Activated CD4-positive, alpha-beta T cell treated with anti-CD3 and anti-CD28 coated beads for 36 hours (primary cell): ENCODE data around the gene GABPB1. TPM values are rescaled to one million over a fixed set of nuclear protein-coding genes. Genes with fewer than 3 reads are reported as not detected.
A peak's percentile ranks its signal among the peaks of the same experiment; 100 is the strongest.

Experiments used
- ATAC-seq: fragments of 200-7000 bp; cut with Tn5 transposase; one replicate; pipeline ENCODE4 v1.10.0; 2021; ENCODE audit warnings: mild to moderate bottlenecking, moderate library complexity
- CTCF ChIA-PET: fragments of 350-600 bp; sonication (Branson Sonifier 250); formaldehyde crosslinking; loops from one replicate; lab custom pipeline; 2021; ENCODE audit warnings: antibody characterized with exemption; lab: Charles Lee
- POLR2A ChIA-PET: fragments of 350-600 bp; sonication (Branson Sonifier 250); formaldehyde crosslinking; loops from one replicate; lab custom pipeline; 2021; ENCODE audit warnings: antibody characterized with exemption, inconsistent platforms; lab: Charles Lee
- DNase-seq: peaks from one replicate; pipeline ENCODE4 v3.0.0-alpha.2; 2020
- H3K27ac Mint-ChIP-seq: one replicate; pipeline ENCODE4 v1.8.0; 2021; ENCODE audit warnings: mixed read lengths
- H3K27me3 Mint-ChIP-seq: one replicate; pipeline ENCODE4 v1.8.0; 2021; ENCODE audit warnings: mixed read lengths
- H3K36me3 Mint-ChIP-seq: one replicate; pipeline ENCODE4 v1.8.0; 2021; ENCODE audit warnings: low read depth, mixed read lengths
- H3K4me1 Mint-ChIP-seq: one replicate; pipeline ENCODE4 v1.8.0; 2021; ENCODE audit warnings: mixed read lengths
- H3K4me3 Mint-ChIP-seq: one replicate; pipeline ENCODE4 v1.8.0; 2021; ENCODE audit warnings: mild to moderate bottlenecking, moderate library complexity, mixed read lengths
- H3K9me3 Mint-ChIP-seq: one replicate; pipeline ENCODE4 v1.8.0; 2021; ENCODE audit warnings: low read depth, mixed read lengths
- intact Hi-C, 2 experiments: fragments of 100-400 bp; cut with DNase I in 1 of 2; cut with micrococcal nuclease in 1 of 2; formaldehyde crosslinking; loops; one replicate each; pipeline versions ENCODE4 v1.14.2 to v1.15.1; 2022 to 2024; cut with DNase I, micrococcal nuclease
- total RNA-seq, 2 experiments: library from RNA; stranded (reverse); gene quantifications; one replicate each; pipeline ENCODE4 v1.2.3, GENCODE V29; 2021

GABPB1 gene
- total RNA-seq, 2 experiments from 2014 or later: 46.3 to 53.4 TPM

DNA sequence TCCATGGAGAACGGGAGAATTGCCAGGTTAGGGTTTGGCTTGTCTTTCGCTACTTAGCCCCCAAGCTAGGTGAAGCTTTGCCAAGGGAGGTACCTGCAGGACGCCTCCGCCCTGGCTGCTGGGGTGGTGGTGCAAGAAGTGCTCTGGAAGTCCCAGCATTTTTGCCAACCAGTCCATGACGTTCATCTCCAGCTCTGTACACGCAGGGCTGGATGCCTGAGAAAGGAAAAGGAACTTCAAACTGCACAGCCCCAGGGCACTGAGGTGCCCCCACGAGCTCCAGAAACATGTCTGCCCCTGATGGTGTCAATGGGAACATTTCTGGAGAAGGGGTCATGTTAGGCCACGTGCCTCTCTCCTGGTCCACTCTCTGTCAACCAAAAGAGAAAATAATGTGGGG is 97.7 kb downstream of the GABPB1 start:
- Mint-ChIP-seq H3K4me3 (no peak overlapping the region), H3K27me3 (no peaks in the 10 kb centered on the region), H3K4me1 (peaks cover 48% of the 10 kb centered on the region), H3K27ac (peak overlapping the region; percentile 59), H3K36me3 (no peaks in the 10 kb centered on the region), H3K9me3 (no peaks in the 10 kb centered on the region)
- DNase-seq: no peak
- intact Hi-C loops: no loop called here
- ChIA-PET POLR2A (no interaction called here), CTCF (interaction anchor here (0.5 to 1.7 kb wide), 4 partner anchors 21 to 620 kb away, joined by 4 to 6 read pairs (median 5); no protein-coding TSS in a partner anchor)
- no peak for ATAC-seq

DNA sequence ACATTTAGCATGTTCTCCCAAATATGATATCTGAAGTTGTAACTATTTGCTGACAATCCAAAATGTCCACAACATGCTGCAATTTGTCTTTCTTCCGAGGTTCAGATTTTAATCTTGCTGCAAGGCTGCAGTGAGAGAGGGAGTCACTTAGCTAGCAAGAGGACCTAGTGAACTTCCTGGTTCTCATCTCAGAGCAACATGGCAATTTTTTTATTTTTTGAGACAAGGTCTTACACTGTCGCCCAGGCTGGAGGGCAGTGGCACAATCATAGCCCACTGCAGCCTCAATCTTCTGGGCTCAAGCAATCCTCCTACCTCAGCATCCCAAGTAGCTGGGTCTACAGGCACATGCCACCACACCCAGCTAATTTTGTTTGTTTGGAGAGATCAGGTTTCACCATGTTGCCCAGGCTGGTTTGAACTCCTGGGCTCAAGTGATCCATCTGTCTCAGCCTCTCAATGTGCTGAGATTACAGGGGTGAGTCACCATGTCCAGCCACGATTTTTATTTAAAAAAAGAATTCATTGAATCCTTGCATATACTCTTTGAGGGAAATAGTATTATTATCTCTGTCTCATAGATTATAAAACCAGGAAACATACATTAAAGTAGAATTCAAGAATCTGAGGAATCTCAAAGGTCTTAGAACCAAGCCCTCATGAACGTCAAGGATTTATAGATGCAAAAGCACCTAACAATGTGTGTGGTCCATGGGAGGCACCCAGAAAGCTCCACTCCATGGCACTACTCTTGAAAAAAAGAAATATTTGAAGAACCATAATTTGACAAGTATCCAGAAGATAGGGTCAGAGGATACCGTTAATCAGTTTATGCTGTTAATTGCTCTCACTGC is 98.6 kb downstream of the GABPB1 start:
- Mint-ChIP-seq H3K27me3 (no peaks in the 10 kb centered on the region), H3K4me1 (peaks cover 39% of the 10 kb centered on the region), H3K36me3 (no peaks in the 10 kb centered on the region), H3K27ac (no peak overlapping the region), H3K9me3 (no peaks in the 10 kb centered on the region), H3K4me3 (no peak overlapping the region)
- ChIA-PET CTCF (interaction anchor here (1.1 kb wide), 1 partner anchor 10 kb away, joined by 3 read pairs; no protein-coding TSS in a partner anchor), POLR2A (no interaction called here)
- DNase-seq (no peak), ATAC-seq (no peak)
- intact Hi-C loops: no loop called here

DNA sequence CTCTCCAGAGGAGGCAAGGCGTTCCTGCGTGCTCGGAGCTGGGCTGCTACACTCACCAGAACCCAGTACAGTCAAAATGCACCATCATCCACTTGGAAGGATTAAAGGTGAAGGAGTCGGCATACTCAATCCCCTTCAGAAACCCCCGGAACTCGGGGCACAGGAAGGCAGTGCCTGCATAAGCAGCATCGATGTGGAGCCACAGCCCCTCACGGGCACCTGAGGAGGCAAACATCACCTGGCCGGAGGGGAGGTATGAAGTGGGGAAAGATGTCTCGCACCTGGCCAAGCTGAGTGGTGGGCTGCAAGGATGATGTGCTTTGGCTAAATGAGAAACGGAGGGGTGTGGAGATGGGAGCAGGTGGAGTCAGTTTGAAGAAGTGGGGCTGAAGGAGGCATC is 102.4 kb downstream of the GABPB1 start:
- intact Hi-C loops: no loop called here
- H3K4me3 Mint-ChIP-seq: no peak overlapping the region
- no peak for DNase-seq
- POLR2A ChIA-PET: no interaction called here
- no peak overlapping the region for H3K27ac Mint-ChIP-seq
- peaks cover 29% of the 10 kb centered on the region for H3K4me1 Mint-ChIP-seq
- peaks cover 2% of the 10 kb centered on the region for H3K36me3 Mint-ChIP-seq
- CTCF ChIA-PET: no interaction called here
- H3K27me3 Mint-ChIP-seq: no peaks in the 10 kb centered on the region
- H3K9me3 Mint-ChIP-seq: no peaks in the 10 kb centered on the region
- no peak for ATAC-seq

DNA sequence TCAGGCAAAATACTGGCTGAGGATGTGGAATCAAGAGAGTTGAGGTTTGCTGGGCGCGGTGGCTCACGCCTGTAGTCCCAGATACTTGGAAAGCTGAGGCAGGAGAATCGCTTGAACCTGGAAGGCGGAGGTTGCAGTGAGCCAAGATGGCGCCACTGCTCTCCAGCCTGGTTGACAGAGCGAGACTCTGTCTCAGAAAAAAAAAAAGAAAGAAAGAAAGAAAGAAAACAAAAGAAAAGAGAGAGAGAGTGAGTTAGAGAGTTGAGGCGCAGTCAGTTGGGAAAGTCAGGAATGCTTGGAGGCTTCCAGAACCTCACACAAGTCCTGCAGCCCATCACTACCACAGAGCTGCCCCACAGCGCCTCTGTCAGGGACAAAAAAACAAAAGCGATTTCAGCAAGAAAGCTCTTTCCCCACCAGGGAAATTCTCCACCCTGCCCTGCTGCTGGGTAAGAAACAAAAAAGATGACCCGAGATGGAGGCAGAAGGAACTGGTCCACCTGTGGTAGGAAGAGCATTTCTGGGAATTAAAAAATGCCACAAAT is 103.3 kb downstream of the GABPB1 start:
- intact Hi-C loops: no loop called here
- Mint-ChIP-seq H3K36me3 (peaks cover 2% of the 10 kb centered on the region), H3K27me3 (no peaks in the 10 kb centered on the region), H3K27ac (no peak overlapping the region), H3K4me3 (no peak overlapping the region), H3K9me3 (no peaks in the 10 kb centered on the region), H3K4me1 (peaks cover 30% of the 10 kb centered on the region)
- DNase-seq (no peak), ATAC-seq (no peak)
- POLR2A ChIA-PET: no interaction called here
- CTCF ChIA-PET: no interaction called here

DNA sequence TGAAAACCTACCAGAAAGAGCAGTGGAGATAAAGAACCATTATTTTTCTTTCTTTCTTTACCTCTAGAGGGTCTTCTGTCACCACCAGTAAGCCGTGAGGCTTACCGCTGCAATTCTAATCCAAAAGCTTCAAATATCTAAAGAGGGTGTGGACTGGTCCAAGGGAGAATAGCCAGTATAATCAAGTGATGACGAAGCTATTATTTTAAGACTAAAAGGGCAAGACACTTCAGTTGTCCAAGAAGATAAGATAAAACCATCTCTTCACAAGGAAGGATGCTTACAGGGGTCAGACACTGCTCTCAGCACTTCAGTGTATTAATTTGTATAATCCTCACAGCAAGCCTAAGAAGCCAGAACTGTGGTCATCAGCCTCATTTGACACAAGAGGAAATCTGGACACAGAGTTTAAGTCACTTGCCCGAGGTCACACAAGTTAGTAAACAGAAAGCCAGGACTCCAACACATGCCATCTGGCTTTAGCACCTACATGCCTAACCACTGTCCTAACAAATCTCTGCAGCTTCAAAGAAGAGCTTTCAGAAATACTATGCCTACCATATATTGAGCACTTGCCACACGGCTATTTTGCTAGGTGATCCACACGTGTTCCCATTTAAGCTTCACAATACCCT is 104.1 kb downstream of the GABPB1 start:
- ChIA-PET POLR2A (interaction anchor here (4.1 kb wide), 1 partner anchor 11 kb away, joined by 34 read pairs; no protein-coding TSS in a partner anchor), CTCF (interaction anchor here (0.7 to 0.9 kb wide), 2 partner anchors 12 to 65 kb away, joined by 3 to 4 read pairs; no protein-coding TSS in a partner anchor)
- H3K27me3 Mint-ChIP-seq: no peaks in the 10 kb centered on the region
- no peak for DNase-seq
- no peaks in the 10 kb centered on the region for H3K9me3 Mint-ChIP-seq
- H3K4me3 Mint-ChIP-seq: no peak overlapping the region
- ATAC-seq: no peak
- intact Hi-C loops: no loop called here
- peaks cover 33% of the 10 kb centered on the region for H3K4me1 Mint-ChIP-seq
- peaks cover 2% of the 10 kb centered on the region for H3K36me3 Mint-ChIP-seq
- no peak overlapping the region for H3K27ac Mint-ChIP-seq

DNA sequence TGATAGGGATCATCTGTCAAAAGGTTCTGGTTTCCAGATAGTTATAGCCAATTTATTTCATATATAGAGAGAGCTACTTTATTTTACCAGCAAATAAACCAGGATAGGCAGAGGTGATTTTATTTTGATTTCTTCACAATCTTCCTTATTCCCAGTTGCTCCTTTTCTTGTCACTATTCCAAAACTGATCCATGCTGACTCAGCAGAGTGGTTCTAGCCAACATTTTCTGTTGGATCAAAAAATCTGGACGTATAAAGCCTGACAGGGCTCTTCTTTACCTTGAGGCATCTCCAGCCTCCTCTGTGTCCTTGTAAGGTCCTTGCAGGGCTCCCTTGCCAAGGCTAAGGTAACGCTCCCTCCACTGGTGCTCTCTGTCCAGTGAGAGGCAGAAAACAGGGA is 105.3 kb downstream of the GABPB1 start:
- Mint-ChIP-seq H3K4me1 (peaks cover 33% of the 10 kb centered on the region), H3K27me3 (no peaks in the 10 kb centered on the region), H3K27ac (peak overlapping the region; percentile 96), H3K9me3 (no peaks in the 10 kb centered on the region), H3K36me3 (peaks cover 2% of the 10 kb centered on the region), H3K4me3 (no peak overlapping the region)
- ATAC-seq (no peak), DNase-seq (no peak)
- POLR2A ChIA-PET: interaction anchor here (4.1 kb wide), 1 partner anchor 12 kb away, joined by 34 read pairs; no protein-coding TSS in a partner anchor
- intact Hi-C loops: loop anchor here (1.0 to 10.0 kb wide), 6 partner anchors 11 to 635 kb away; partner anchors contain the start of genes DTWD1 (in 1 of the 2), FAM227B (in 1 of the 2) and SLC27A2 (in 1 of the 2)
- CTCF ChIA-PET: interaction anchor here (1.0 to 4.0 kb wide), 5 partner anchors 9 to 113 kb away, joined by 3 to 32 read pairs (median 4); partner anchors contain the start of gene SLC27A2

DNA sequence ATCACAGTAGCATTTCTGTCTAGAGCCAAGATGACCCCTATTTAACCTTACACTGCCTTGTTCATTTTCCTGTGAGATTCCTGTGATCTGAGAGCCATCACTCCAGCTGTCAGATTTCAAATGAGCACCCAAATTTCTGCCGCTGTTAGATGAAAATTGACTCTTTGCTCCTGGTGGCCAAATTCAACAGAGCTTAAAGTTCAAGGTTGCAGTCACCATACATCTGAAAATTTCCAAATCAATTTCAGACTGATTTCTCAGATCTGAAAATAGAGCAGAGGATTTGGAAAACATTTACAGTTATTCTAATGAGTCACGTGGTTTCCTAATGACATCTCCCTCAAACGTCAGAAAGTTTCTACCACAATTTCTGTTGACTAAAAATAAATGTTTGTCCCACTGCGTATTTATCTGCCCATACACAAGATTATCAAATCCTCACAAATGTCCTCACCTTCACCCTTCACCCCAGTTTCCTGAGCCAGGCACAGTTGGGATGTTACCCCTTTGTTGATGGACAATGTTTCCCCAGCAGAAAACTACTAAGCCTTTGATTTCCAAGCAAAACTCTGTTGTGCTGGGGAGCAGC is 105.9 kb downstream of the GABPB1 start:
- DNase-seq (no peak), ATAC-seq (peak; percentile 8)
- Mint-ChIP-seq H3K4me3 (peak overlapping the region; percentile 67), H3K9me3 (no peaks in the 10 kb centered on the region), H3K27me3 (no peaks in the 10 kb centered on the region), H3K27ac (peak overlapping the region; percentile 96), H3K4me1 (peaks cover 33% of the 10 kb centered on the region), H3K36me3 (peaks cover 2% of the 10 kb centered on the region)
- intact Hi-C loops: loop anchor here (1.0 to 10.0 kb wide), 7 partner anchors 11 to 636 kb away; partner anchors contain the start of genes DTWD1 (in 1 of the 2), FAM227B (in 1 of the 2) and SLC27A2 (in 1 of the 2)
- ChIA-PET POLR2A (interaction anchor here (0.9 to 4.1 kb wide), 6 partner anchors 10 to 114 kb away, joined by 3 to 34 read pairs (median 4); no protein-coding TSS in a partner anchor), CTCF (interaction anchor here (1.0 to 4.0 kb wide), 6 partner anchors 8 to 112 kb away, joined by 3 to 32 read pairs (median 6); partner anchors contain the start of gene SLC27A2)

DNA sequence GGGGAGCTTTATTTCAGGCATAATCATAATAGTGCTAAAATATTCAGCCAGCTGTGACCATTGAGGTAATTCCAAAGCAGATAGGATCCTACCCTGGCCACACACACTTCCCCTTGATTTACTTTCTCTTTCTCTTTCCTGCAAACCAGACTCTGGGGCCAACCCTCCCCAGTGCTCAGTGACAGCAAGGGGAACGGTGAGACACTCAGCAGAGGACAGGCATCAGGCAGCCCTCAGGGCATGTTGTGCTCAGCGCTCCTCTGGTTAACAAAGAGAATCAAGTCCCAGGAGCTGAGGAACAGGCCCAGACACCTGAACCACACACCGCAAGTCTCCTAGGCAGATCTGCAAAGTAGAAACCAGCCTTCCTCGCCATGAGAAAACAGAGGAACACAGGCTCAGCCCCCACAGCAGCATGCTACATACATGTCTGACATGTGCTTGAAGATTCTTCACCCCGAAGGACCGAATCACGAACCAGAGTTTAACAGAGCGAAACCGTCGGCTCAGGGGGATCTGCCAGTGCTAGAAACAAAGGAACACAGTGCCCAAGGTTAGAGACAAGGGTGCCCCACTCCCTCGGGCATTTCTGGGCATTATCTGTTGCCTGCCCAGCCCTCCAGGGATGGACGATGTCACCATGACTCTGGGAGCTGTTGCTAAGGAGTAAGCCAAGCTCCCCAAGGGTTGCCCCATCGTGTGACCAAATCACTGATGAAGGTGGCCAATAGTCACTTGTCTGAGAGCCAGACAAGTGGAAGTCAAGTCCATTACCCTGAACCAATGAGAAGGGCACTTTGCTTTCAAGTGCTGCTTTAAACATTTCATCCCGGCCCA is 107.0 kb downstream of the GABPB1 start:
- DNase-seq (peak; percentile 83), ATAC-seq (peak; percentile 99)
- H3K36me3 Mint-ChIP-seq: peaks cover 2% of the 10 kb centered on the region
- intact Hi-C loops: loop anchor here in 1 of 2 experiments (1.0 to 10.0 kb wide), 5 partner anchors 27 to 637 kb away; partner anchors contain the start of genes DTWD1, FAM227B and SLC27A2
- peaks cover 33% of the 10 kb centered on the region for H3K4me1 Mint-ChIP-seq
- no peaks in the 10 kb centered on the region for H3K9me3 Mint-ChIP-seq
- CTCF ChIA-PET: interaction anchor here (0.8 to 4.0 kb wide), 5 partner anchors 7 to 1039 kb away, joined by 3 to 32 read pairs (median 4); no protein-coding TSS in a partner anchor
- no peaks in the 10 kb centered on the region for H3K27me3 Mint-ChIP-seq
- POLR2A ChIA-PET: interaction anchor here (0.9 to 4.1 kb wide), 5 partner anchors 11 to 113 kb away, joined by 3 to 34 read pairs (median 5); no protein-coding TSS in a partner anchor
- peak overlapping the region; percentile 67 for H3K4me3 Mint-ChIP-seq
- H3K27ac Mint-ChIP-seq: peak overlapping the region; percentile 96

DNA sequence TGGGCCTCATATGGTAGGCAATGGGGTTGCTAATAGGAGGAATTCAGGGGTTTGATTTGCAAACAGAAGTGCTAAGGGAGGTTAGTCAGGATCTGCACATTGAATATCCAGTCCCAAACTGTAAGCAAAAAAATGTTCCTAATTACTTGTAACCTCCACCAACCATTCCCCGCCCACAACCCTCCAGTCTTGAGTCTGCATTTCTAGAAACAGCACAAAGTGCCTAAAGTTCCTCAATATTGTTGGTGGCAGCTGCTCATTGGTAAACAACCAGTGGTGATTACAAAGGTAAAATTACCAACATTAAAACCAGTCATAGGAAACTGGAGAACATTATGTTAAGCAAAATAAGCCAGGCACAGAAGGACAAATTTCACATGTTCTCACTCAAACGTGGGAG is 108.4 kb downstream of the GABPB1 start:
- intact Hi-C loops: loop anchor here in 1 of 2 experiments (5.0 to 10.0 kb wide), 3 partner anchors 64 to 638 kb away; partner anchors contain the start of genes DTWD1, FAM227B and SLC27A2
- Mint-ChIP-seq H3K27me3 (no peaks in the 10 kb centered on the region), H3K9me3 (no peaks in the 10 kb centered on the region), H3K36me3 (peaks cover 2% of the 10 kb centered on the region), H3K27ac (peak overlapping the region; percentile 41), H3K4me3 (no peak overlapping the region), H3K4me1 (peaks cover 37% of the 10 kb centered on the region)
- CTCF ChIA-PET: interaction anchor here (1.2 to 4.0 kb wide), 3 partner anchors 10 to 69 kb away, joined by 3 to 32 read pairs (median 12); no protein-coding TSS in a partner anchor
- ATAC-seq: no peak
- no peak for DNase-seq
- POLR2A ChIA-PET: no interaction called here
